Activated CD8-positive, alpha-beta memory T cell treated with anti-CD3 and anti-CD28 coated beads, Interleukin-2, amount 50 U/mL, for 48 hours (primary cell): ENCODE measurements around the gene CD84.
A peak's percentile ranks its signal among the peaks of the same experiment; 100 is the strongest.

Experiments
- DNase-seq: peaks from one replicate; pipeline ENCODE4 v3.0.0-alpha.2; 2020

CD84 gene

GRCh38 chr1:160579216-160579701 is at the start of gene CD84:
Gene CD84, minus strand, starts transcription at chr1:160579496. Its CDS starts 59 bp downstream, at chr1:160579437.
- no peak for DNase-seq

- no peak for DNase-seq
Observed at GRCh38 chr1:160628799-160629263, 49.5 kb upstream of the CD84 start.

GRCh38 chr1:160627677-160628289 is 48.5 kb upstream of the CD84 start:
- peak; percentile 78 for DNase-seq

GRCh38 chr1:160626509-160627342 is 47.4 kb upstream of the CD84 start:
- DNase-seq: no peak

GRCh38 chr1:160625725-160626498 is 46.6 kb upstream of the CD84 start:
- DNase-seq: peak; percentile 82

GRCh38 chr1:160625321-160625720 is 46.0 kb upstream of the CD84 start:
- no peak for DNase-seq

GRCh38 chr1:160624464-160624863 is 45.2 kb upstream of the CD84 start:
- no peak for DNase-seq

GRCh38 chr1:160623862-160624261 is 44.6 kb upstream of the CD84 start:
- DNase-seq: no peak

- DNase-seq: peak; percentile 66
Observed at GRCh38 chr1:160623227-160623633, 43.9 kb upstream of the CD84 start.

- DNase-seq: no peak
Observed at GRCh38 chr1:160622501-160623226, 43.4 kb upstream of the CD84 start.

GRCh38 chr1:160621633-160622413 is 42.5 kb upstream of the CD84 start:
- no peak for DNase-seq

- no peak for DNase-seq
Observed at GRCh38 chr1:160620942-160621632, 41.8 kb upstream of the CD84 start.

GRCh38 chr1:160619742-160620277 is 40.5 kb upstream of the CD84 start:
- DNase-seq: no peak

GRCh38 chr1:160618763-160619274 is 39.5 kb upstream of the CD84 start:
- DNase-seq: no peak

- DNase-seq: no peak
Observed at GRCh38 chr1:160618327-160618726, 39.0 kb upstream of the CD84 start.

- DNase-seq: no peak
Observed at GRCh38 chr1:160615660-160616059, 36.4 kb upstream of the CD84 start.

GRCh38 chr1:160614410-160614809 is 35.1 kb upstream of the CD84 start:
- DNase-seq: no peak

GRCh38 chr1:160612613-160613218 is 33.4 kb upstream of the CD84 start:
- no peak for DNase-seq

GRCh38 chr1:160610569-160611242 is 31.4 kb upstream of the CD84 start:
- DNase-seq: no peak

- DNase-seq: no peak
Observed at GRCh38 chr1:160608941-160609340, 29.6 kb upstream of the CD84 start.
